ENCODE data around the gene PAX7. TPM values are rescaled to one million over a fixed set of nuclear protein-coding genes. Genes with fewer than 3 reads are reported as not detected.

The PAX7 gene
- total RNA-seq, 1 experiment from 2014 or later = 0.15 TPM

DNA sequence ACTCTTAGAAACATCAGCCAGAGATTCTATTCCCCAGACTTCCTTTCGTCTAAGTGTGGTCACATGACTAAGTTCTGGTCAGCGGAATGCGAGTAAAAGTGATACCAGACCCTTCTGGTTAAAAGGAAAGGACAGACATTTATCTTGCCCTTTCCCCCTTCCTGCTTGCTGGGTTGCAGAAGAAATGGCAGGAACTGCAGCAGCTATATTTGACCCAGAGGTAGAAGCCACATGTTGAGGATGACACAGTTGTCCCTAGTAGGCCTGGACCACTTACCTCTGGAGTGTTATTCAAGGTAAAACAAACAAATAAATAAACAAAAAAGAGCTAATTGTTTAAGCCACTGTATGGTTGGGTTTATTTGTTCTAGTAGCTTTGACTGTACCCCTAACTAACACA is 155.5 kb downstream of the PAX7 start:
- Mint-ChIP-seq H3K9me3 (0 out of 5 replicates have a peak, but pooled peaks cover 0 to 3% of the 10 kb centered on the region in 2 experiments), H3K4me3 (no peak overlapping the region), H3K36me3 (ENCODE audit: insufficient read depth in 1 of 3, low read depth in 3 of 3) (no peaks in the 10 kb centered on the region), H3K27me3 (ENCODE audit: low read depth) (peaks cover 31% of the 10 kb centered on the region), H3K27ac (no peak overlapping the region), H3K4me1 (peaks cover 27 to 43% of the 10 kb centered on the region in 2 experiments)
- no peak overlapping the region for H2AK5ac ChIP-seq (ENCODE audit: insufficient read length, low read length)
- peaks cover 6% of the 10 kb centered on the region for H3K4me1 ChIP-seq (ENCODE audit: insufficient read depth, low read length)
- DNase-seq = no peak
- H2BK20ac ChIP-seq (ENCODE audit: low read depth, low read length, poor library complexity, severe bottlenecking) = no peak overlapping the region
- H2BK5ac ChIP-seq (ENCODE audit: insufficient read length, low read length) = no peak overlapping the region
- no peak overlapping the region for H3K4ac ChIP-seq (ENCODE audit: low read depth, low read length)
- H3T11ph ChIP-seq (ENCODE audit: low read length) = no peak overlapping the region
- no peaks in the 10 kb centered on the region for H4K20me1 ChIP-seq (ENCODE audit: control insufficient read depth, insufficient read depth, insufficient read length)
- no peak overlapping the region for H2BK120ac ChIP-seq (ENCODE audit: low read depth, low read length, poor library complexity, severe bottlenecking)
- TF ChIP-seq, protein P1, sequence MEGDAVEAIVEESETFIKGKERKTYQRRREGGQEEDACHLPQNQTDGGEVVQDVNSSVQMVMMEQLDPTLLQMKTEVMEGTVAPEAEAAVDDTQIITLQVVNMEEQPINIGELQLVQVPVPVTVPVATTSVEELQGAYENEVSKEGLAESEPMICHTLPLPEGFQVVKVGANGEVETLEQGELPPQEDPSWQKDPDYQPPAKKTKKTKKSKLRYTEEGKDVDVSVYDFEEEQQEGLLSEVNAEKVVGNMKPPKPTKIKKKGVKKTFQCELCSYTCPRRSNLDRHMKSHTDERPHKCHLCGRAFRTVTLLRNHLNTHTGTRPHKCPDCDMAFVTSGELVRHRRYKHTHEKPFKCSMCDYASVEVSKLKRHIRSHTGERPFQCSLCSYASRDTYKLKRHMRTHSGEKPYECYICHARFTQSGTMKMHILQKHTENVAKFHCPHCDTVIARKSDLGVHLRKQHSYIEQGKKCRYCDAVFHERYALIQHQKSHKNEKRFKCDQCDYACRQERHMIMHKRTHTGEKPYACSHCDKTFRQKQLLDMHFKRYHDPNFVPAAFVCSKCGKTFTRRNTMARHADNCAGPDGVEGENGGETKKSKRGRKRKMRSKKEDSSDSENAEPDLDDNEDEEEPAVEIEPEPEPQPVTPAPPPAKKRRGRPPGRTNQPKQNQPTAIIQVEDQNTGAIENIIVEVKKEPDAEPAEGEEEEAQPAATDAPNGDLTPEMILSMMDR (conservative IDR thresholded peaks at IDR 0.05) = no peak
- no peak overlapping the region for H3K14ac ChIP-seq (ENCODE audit: insufficient read depth, low read length)
- H4K91ac ChIP-seq (ENCODE audit: insufficient read length, low read depth, low read length) = no peak overlapping the region
- no CpG with 5 or more reads among the region's 3 CpGs for WGBS (ENCODE audit: extremely low coverage, insufficient read length, low lambda C conversion rate)
- H2AFZ ChIP-seq (ENCODE audit: low read length) = no peak overlapping the region
- H3K9ac ChIP-seq (ENCODE audit: extremely low read depth, insufficient read length, low read length) = no peak overlapping the region
- no peak overlapping the region for H4K8ac ChIP-seq (replicated peaks; ENCODE audit: insufficient read length, low read depth, low read length)
- H3K18ac ChIP-seq (ENCODE audit: insufficient read length, low read depth, low read length) = no peak overlapping the region
- no peaks in the 10 kb centered on the region; the same call in 1 of the 2 replicates for H3K27me3 ChIP-seq (ENCODE audit: insufficient read depth, low read length)
- H3K4me2 ChIP-seq (ENCODE audit: insufficient read depth, insufficient read length, low read length) = no peak overlapping the region
- H4K5ac ChIP-seq (ENCODE audit: insufficient read length, low read depth, low read length) = no peak overlapping the region
- no peak overlapping the region for H3K23ac ChIP-seq (ENCODE audit: insufficient read length, low read depth, low read length)
- H3K56ac ChIP-seq (ENCODE audit: insufficient read length, low read depth, low read length) = no peak overlapping the region
- no peaks in the 10 kb centered on the region for H3K79me2 ChIP-seq (ENCODE audit: insufficient read depth, low read length)
- H3K27ac ChIP-seq (ENCODE audit: insufficient read length, low read depth, low read length) = no peak overlapping the region
- no peak overlapping the region for H2BK12ac ChIP-seq (ENCODE audit: insufficient read length, low read depth, low read length)
- no peaks in the 10 kb centered on the region for H3K9me3 ChIP-seq (ENCODE audit: control insufficient read depth, low read depth, low read length)
- H3K23me2 ChIP-seq (ENCODE audit: insufficient read length, low read depth, low read length, poor library complexity, severe bottlenecking) = peaks cover 4% of the 10 kb centered on the region
- no peak overlapping the region for H2BK15ac ChIP-seq (ENCODE audit: low read depth, low read length)
- H3K79me1 ChIP-seq (ENCODE audit: insufficient read depth, low read depth, low read length, poor library complexity, severe bottlenecking) = no peaks in the 10 kb centered on the region

Measured in H9 (cell line).